NCI-H2081 (cell line): ENCODE measurements around the gene CBLN3.
"Not testable (repeated sequence)": the region's sequence is repeated elsewhere in the genome, so short reads cannot be mapped to it uniquely, and the experiment has no call there.

Experiments used
- DNase-seq, 2 experiments: peaks; one replicate each; lab custom pipeline; 2025; lab: John Stamatoyannopoulos, UW

Gene CBLN3

GRCh38 chr14:24429395-24430142, at the start of gene CBLN3, which contains the start of gene KHNYN:
Gene CBLN3, minus strand, starts transcription at chr14:24429668. Its CDS starts 614 bp downstream, at chr14:24429054.
Gene KHNYN, plus strand, starts transcription at chr14:24429954. Its CDS starts 777 bp downstream, at chr14:24430731.
- DNase-seq: peak; percentile 57 to 84

GRCh38 chr14:24475261-24475660, 45.8 kb upstream of the CBLN3 start:
- DNase-seq: no peak

GRCh38 chr14:24473211-24473610, 43.7 kb upstream of the CBLN3 start:
- DNase-seq: no peak

GRCh38 chr14:24470450-24470849, 41.0 kb upstream of the CBLN3 start:
- not testable (repeated sequence) for DNase-seq

- DNase-seq: no peak
Observed at GRCh38 chr14:24465805-24466204, 36.3 kb upstream of the CBLN3 start.

GRCh38 chr14:24465368-24465767, 35.9 kb upstream of the CBLN3 start:
- no peak for DNase-seq

- no peak for DNase-seq
Observed at GRCh38 chr14:24463884-24464785, 34.7 kb upstream of the CBLN3 start.

GRCh38 chr14:24463017-24463883, 33.8 kb upstream of the CBLN3 start:
- no peak for DNase-seq

GRCh38 chr14:24461336-24461735, 31.9 kb upstream of the CBLN3 start:
- no peak for DNase-seq

- no peak for DNase-seq
Observed at GRCh38 chr14:24459331-24459730, 29.9 kb upstream of the CBLN3 start.

- no peak for DNase-seq
Observed at GRCh38 chr14:24458736-24459135, 29.3 kb upstream of the CBLN3 start.

- DNase-seq: no peak
Observed at GRCh38 chr14:24456980-24457379, 27.5 kb upstream of the CBLN3 start.

GRCh38 chr14:24450828-24451227, 21.4 kb upstream of the CBLN3 start:
- not testable (repeated sequence) for DNase-seq

GRCh38 chr14:24443053-24443665, 13.7 kb upstream of the CBLN3 start:
- DNase-seq: no peak

GRCh38 chr14:24442240-24443052, 13.0 kb upstream of the CBLN3 start, which contains the start of gene SDR39U1:
Gene SDR39U1, minus strand, starts transcription at chr14:24442776. Its CDS starts 7 bp downstream, at chr14:24442769.
- peak; percentile 98 to 99 for DNase-seq

GRCh38 chr14:24441904-24442239, 12.4 kb upstream of the CBLN3 start:
- DNase-seq: no peak

- no peak for DNase-seq
Observed at GRCh38 chr14:24441485-24441884, 12.0 kb upstream of the CBLN3 start.

GRCh38 chr14:24440606-24441399, 11.3 kb upstream of the CBLN3 start:
- no peak for DNase-seq

- no peak for DNase-seq
Observed at GRCh38 chr14:24439830-24440605, 10.6 kb upstream of the CBLN3 start.
